HCT116 (cell line): Measurements from ENCODE around the gene CACNA1C. TPM values are rescaled to one million over a fixed set of nuclear protein-coding genes. Genes with fewer than 3 reads are reported as not detected.

ENCODE experiments used
- ATAC-seq: fragments of 200-7000 bp; cut with Tn5 transposase; 2 replicates; pipeline ENCODE4 v1.9.1; 2020; ENCODE audit warnings: mild to moderate bottlenecking, moderate library complexity
- BruUV-seq: library from RNA; stranded (reverse); fragments of 400-500 nt; replicated peaks from 2 replicates; lab custom pipeline; 2021; lab: Mats Ljungman, UMichigan
- CTCF ChIA-PET: fragments of 300-600 bp; sonication (Branson Sonifier 250); formaldehyde crosslinking; loops from one replicate; lab custom pipeline; 2021; ENCODE audit warnings: antibody characterized with exemption; lab: Charles Lee
- POLR2A ChIA-PET: fragments of 300-600, 350-600 bp; sonication (Branson Sonifier 250); formaldehyde crosslinking; loops from one replicate; lab custom pipeline; 2021; ENCODE audit warnings: antibody characterized with exemption; lab: Charles Lee
- RAD21 ChIA-PET, 2 experiments: fragments of 300-600 bp; sonication (Branson Sonifier 250); formaldehyde crosslinking; loops; one replicate each; lab custom pipeline; 2023; ENCODE audit warnings: low total read pairs in 2 of 2; ENCODE audit not compliant: uncharacterized antibody in 2 of 2, unreplicated experiment in 2 of 2, low non-redundant PET in 1 of 2; lab: Charles Lee
- DNase-seq: peaks from one replicate; pipeline ENCODE4 v3.0.0-alpha.2; 2010; ENCODE audit warnings: low read depth, low spot score
- H2AFZ ChIP-seq: fragments of 200-600 bp; shearing (Covaris generic), sonication (generic); 2 replicates; pipeline ENCODE4 v1.6.1; 2017; ENCODE audit warnings: low read depth, mixed run types, mixed read lengths, antibody characterized with exemption, low read length; ENCODE audit not compliant: poor library complexity, severe bottlenecking
- H3K27ac ChIP-seq: 2 replicates; pipeline ENCODE4 v1.5.1; 2012; ENCODE audit warnings: low read depth, low read length
- H3K27me3 ChIP-seq: fragments of 200-600 bp; sonication (generic); 2 replicates; pipeline ENCODE4 v1.6.1; 2016; ENCODE audit warnings: mixed run types, low read length, mixed read lengths; ENCODE audit not compliant: insufficient read depth
- H3K36me3 ChIP-seq, 2 experiments: fragments of 200-500 bp in 1 of 2; fragments of 200-600 bp in 1 of 2; sonication (Bioruptor generic) in 1 of 2; sonication (generic) in 1 of 2; 2 replicates each; pipeline versions ENCODE4 v1.5.1 to v1.6.1; 2014 to 2016; ENCODE audit warnings: low read length in 2 of 2, inconsistent platforms in 1 of 2, mixed read lengths in 1 of 2, mixed run types in 1 of 2; ENCODE audit not compliant: insufficient read depth in 2 of 2, control insufficient read depth in 1 of 2
- H3K4me1 ChIP-seq, 2 experiments: fragments of 200-600 bp in 1 of 2; sonication (generic) in 1 of 2; 2 replicates each; pipeline versions ENCODE4 v1.5.1 to v1.6.1; 2012 to 2017; ENCODE audit warnings: low read length in 2 of 2, inconsistent platforms in 1 of 2, mild to moderate bottlenecking in 1 of 2, mixed read lengths in 1 of 2, mixed run types in 1 of 2, moderate library complexity in 1 of 2; ENCODE audit not compliant: insufficient read depth in 2 of 2, control insufficient read depth in 1 of 2
- H3K4me2 ChIP-seq: fragments of 200-600 bp; sonication (generic); 2 replicates; pipeline ENCODE4 v1.6.1; 2017; ENCODE audit warnings: mixed run types, low read length, mixed read lengths
- H3K4me3 ChIP-seq, 2 experiments: fragments of 200-600 bp in 1 of 2; sonication (generic) in 1 of 2; replicated peaks in 1 of 2; 2 replicates each; pipeline ENCODE4 v1.5.1; 2011 to 2016; ENCODE audit warnings: low read length in 2 of 2, control low read depth in 1 of 2, low read depth in 1 of 2, mild to moderate bottlenecking in 1 of 2, mixed read lengths in 1 of 2, mixed run types in 1 of 2
- H3K79me2 ChIP-seq: fragments of 200-600 bp; sonication (generic); 2 replicates; pipeline ENCODE4 v1.6.1; 2017; ENCODE audit warnings: mild to moderate bottlenecking, mixed run types, low read length, moderate library complexity, mixed read lengths; ENCODE audit not compliant: insufficient read depth
- H3K9ac ChIP-seq: fragments of 200-600 bp; sonication (generic); 2 replicates; pipeline ENCODE4 v1.6.1; 2016; ENCODE audit warnings: low read length, mixed read lengths
- H3K9me2 ChIP-seq: fragments of 200-600 bp; sonication (generic), shearing (Covaris generic); 2 replicates; pipeline ENCODE4 v1.6.1; 2017; ENCODE audit warnings: mixed run types, mild to moderate bottlenecking, moderate library complexity; ENCODE audit not compliant: insufficient read depth
- H3K9me3 ChIP-seq, 2 experiments: fragments of 200-500 bp in 1 of 2; fragments of 200-600 bp in 1 of 2; sonication (Bioruptor generic) in 1 of 2; sonication (generic) in 1 of 2; 2 replicates each; pipeline ENCODE4 v1.6.1; 2014 to 2017; ENCODE audit warnings: low read length in 2 of 2, mixed read lengths in 2 of 2, inconsistent platforms in 1 of 2, low read depth in 1 of 2, mild to moderate bottlenecking in 1 of 2, mixed run types in 1 of 2, moderate library complexity in 1 of 2; ENCODE audit not compliant: control insufficient read depth in 1 of 2, insufficient read depth in 1 of 2
- H4K20me1 ChIP-seq: fragments of 200-600 bp; sonication (generic), shearing (Covaris generic); 2 replicates; pipeline ENCODE4 v1.6.1; 2017; ENCODE audit warnings: mixed run types, mild to moderate bottlenecking, moderate library complexity; ENCODE audit not compliant: insufficient read depth
- ATF3 ChIP-seq: IDR thresholded peaks from 2 replicates; pipeline ENCODE4 v1.6.1; 2012
- CBX3 ChIP-seq: IDR thresholded peaks from 2 replicates; pipeline ENCODE4 v1.6.1; 2012; ENCODE audit warnings: low read depth
- ELF1 ChIP-seq: IDR thresholded peaks from 2 replicates; pipeline ENCODE4 v1.6.1; 2012; ENCODE audit warnings: low read depth, borderline replicate concordance
- EZH2 ChIP-seq: fragments of 200-600 bp; sonication (generic); IDR thresholded peaks from 2 replicates; pipeline ENCODE4 v1.6.1; 2017; ENCODE audit warnings: antibody characterized with exemption, mixed run types
- FOSL1 ChIP-seq: IDR thresholded peaks from 2 replicates; pipeline ENCODE4 v1.6.1; 2012; ENCODE audit warnings: low read depth
- SRF ChIP-seq: IDR thresholded peaks from 2 replicates; pipeline ENCODE4 v1.6.1; 2012; ENCODE audit warnings: low read depth
- TCF7L2 ChIP-seq: IDR thresholded peaks from 2 replicates; pipeline ENCODE4 v1.7.0; 2011; ENCODE audit warnings: borderline replicate concordance, inconsistent platforms; ENCODE audit not compliant: insufficient read depth, insufficient read length; ENCODE audit errors: extremely low read depth
- ZFX ChIP-seq: fragments of 450-650 bp; IDR thresholded peaks from 2 replicates; pipeline ENCODE4 v1.6.1; 2017
- ZNF274 ChIP-seq: fragments of 200-500 bp; sonication (Bioruptor generic); IDR thresholded peaks from 2 replicates; pipeline ENCODE4 v1.6.1; 2014; ENCODE audit warnings: mild to moderate bottlenecking, low read depth, low read length, inconsistent platforms
- intact Hi-C: fragments of 100-400 bp; cut with micrococcal nuclease; formaldehyde crosslinking; loops from 2 replicates; pipeline ENCODE4 v1.10.0; 2022
- total RNA-seq: library from RNA; stranded (reverse); gene quantifications from one replicate; pipeline ENCODE4 v1.2.1, GENCODE V29; 2021; ENCODE audit not compliant: unreplicated experiment

Gene CACNA1C
- total RNA-seq, 1 experiment from 2014 or later, result 0.05 TPM

- ChIA-PET CTCF (interaction anchor here (0.6 kb wide), 1 partner anchor 671 kb away, joined by 3 read pairs; no protein-coding TSS in a partner anchor), POLR2A (no interaction called here), RAD21 (no interaction called here)
- no peak overlapping the region for H2AFZ ChIP-seq
- no peaks in the 10 kb centered on the region for H3K9me2 ChIP-seq
- H3K36me3 ChIP-seq, result no peaks in the 10 kb centered on the region
- ATAC-seq (no peak), DNase-seq (no peak)
- H3K27ac ChIP-seq, result no peak overlapping the region
- intact Hi-C loops, result no loop called here
- H3K9ac ChIP-seq, result no peak overlapping the region
- H3K4me3 ChIP-seq, result no peak overlapping the region
- H3K27me3 ChIP-seq, result no peaks in the 10 kb centered on the region
- H4K20me1 ChIP-seq, result no peaks in the 10 kb centered on the region
- H3K9me3 ChIP-seq, result no peaks in the 10 kb centered on the region
- H3K4me2 ChIP-seq, result no peak overlapping the region
- H3K4me1 ChIP-seq, result 0 out of 4 replicates have a peak, but pooled peaks cover 0 to 4% of the 10 kb centered on the region in 2 experiments
- no peaks in the 10 kb centered on the region for H3K79me2 ChIP-seq
- BruUV-seq, result no TSS peak
- TF ChIP-seq SRF (no peak), EZH2 (no peak), ELF1 (no peak), FOSL1 (no peak), TCF7L2 (no peak), ZNF274 (no peak), ATF3 (no peak), CBX3 (no peak), ZFX (no peak)
These were observed 40.9 kb upstream of the CACNA1C start for GRCh38 chr12:2011643-2012607.
